Stimulated activated CD4-positive, alpha-beta T cell treated with anti-CD3 and anti-CD28 coated beads, Interleukin-15, amount 100 ng/mL, for 24 hours (primary cell): ENCODE measurements around the gene ZCCHC8.
A peak's percentile ranks its signal among the peaks of the same experiment; 100 is the strongest.

Experiments used
- DNase-seq: peaks from one replicate; pipeline ENCODE4 v3.0.0-alpha.2; 2020

The ZCCHC8 gene

DNA sequence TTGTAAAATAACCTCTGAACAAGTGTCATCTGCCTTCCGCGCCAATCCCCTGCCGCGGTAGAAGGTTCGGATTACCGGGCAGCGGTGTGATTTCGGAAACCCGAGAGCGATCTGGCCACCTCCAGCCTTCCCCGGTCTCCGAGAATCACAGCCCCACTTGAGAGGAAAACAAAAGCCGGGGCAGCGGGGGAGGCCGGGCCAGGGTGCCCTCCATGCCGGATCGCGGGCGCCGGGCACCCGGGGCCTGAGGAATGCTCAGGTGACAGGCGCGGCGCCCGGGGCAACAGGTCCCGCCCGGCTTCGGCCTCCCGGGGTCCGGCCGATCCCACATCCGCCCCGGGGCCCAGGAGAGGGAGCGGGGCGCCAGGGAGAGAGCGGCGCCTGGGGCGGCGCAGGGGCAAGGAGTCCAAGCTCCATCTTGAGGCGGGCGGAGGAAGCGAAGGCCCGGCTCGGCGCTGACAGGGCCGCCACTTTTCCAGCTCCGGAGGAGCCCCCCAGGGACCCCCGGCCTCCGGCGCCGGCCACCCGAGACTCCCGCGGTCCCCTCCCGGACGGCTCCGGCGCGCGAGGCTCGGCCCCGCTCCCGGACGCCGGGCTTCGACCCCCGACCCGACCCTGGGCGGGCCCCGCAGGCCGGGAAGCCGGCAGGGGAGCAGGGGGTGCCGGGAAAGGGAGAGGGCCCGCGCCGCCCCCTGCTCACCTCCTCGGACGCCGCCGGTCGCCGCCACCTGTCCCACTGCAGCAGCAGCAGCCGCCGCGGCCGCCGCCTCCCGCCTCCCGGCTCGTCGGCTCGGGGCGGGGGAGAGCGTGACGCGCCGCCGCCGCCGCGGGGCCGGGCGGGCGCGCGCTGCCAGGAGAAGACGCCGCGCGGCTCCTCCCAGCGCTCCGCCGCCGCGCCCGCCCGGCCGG lies 78.7 kb downstream of the ZCCHC8 start, which contains the start of gene CLIP1:
Gene CLIP1, minus strand, starts transcription at position 849 of the 909 bp plus-strand sequence. CDS start 42,217 bp downstream, outside the sequence.
- peak; percentile 73 for DNase-seq
